Fibroblast of pulmonary artery (primary cell): ENCODE results near the gene IL21R.

ENCODE experiments used
- DNase-seq: peaks from one replicate; pipeline ENCODE4 v3.0.0-alpha.2; 2010; ENCODE audit warnings: low read depth
- H3K4me3 ChIP-seq: replicated peaks from 2 replicates; pipeline ENCODE4 v1.5.1; 2011; ENCODE audit warnings: low read depth, mild to moderate bottlenecking, control low read depth, low read length, moderate library complexity
- TF ChIP-seq, protein P1 (sequence below): IDR thresholded peaks from 2 replicates; pipeline ENCODE4 v1.5.1; 2011; ENCODE audit warnings: mild to moderate bottlenecking, control low read depth, low read length, inconsistent platforms; ENCODE audit errors: missing control alignments

The IL21R gene

GRCh38 chr16:27367461-27368357, 34.3 kb upstream of the IL21R start:
- TF ChIP-seq, protein P1, sequence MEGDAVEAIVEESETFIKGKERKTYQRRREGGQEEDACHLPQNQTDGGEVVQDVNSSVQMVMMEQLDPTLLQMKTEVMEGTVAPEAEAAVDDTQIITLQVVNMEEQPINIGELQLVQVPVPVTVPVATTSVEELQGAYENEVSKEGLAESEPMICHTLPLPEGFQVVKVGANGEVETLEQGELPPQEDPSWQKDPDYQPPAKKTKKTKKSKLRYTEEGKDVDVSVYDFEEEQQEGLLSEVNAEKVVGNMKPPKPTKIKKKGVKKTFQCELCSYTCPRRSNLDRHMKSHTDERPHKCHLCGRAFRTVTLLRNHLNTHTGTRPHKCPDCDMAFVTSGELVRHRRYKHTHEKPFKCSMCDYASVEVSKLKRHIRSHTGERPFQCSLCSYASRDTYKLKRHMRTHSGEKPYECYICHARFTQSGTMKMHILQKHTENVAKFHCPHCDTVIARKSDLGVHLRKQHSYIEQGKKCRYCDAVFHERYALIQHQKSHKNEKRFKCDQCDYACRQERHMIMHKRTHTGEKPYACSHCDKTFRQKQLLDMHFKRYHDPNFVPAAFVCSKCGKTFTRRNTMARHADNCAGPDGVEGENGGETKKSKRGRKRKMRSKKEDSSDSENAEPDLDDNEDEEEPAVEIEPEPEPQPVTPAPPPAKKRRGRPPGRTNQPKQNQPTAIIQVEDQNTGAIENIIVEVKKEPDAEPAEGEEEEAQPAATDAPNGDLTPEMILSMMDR: peak; percentile 79
- H3K4me3 ChIP-seq: peak overlapping the region; percentile 17
- DNase-seq: peak; percentile 79

DNA sequence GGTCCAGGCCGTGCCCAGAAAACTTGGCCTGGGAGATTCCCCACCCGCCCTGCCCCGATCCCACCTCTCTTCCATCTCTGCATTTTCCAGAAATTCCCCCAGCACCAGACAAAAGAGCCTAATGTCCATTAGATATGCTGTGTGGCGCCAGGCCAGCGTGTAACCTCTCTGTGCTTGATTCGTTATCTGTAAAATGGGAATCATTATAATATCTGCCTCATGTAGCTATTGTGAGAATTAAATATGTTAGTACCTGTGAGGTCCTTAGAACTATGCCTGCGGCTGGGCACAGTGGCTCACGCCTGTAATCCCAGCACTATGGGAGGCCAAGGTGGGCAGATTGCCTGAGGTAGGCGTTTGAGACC, 33.6 kb upstream of the IL21R start:
- TF ChIP-seq, protein P1: no peak

GRCh38 chr16:27369806-27370205, 32.2 kb upstream of the IL21R start:
- TF ChIP-seq, protein P1: no peak

More for the DNA sequence above, 33.6 kb upstream of the IL21R start:
- DNase-seq: no peak
- no peak overlapping the region for H3K4me3 ChIP-seq

DNA sequence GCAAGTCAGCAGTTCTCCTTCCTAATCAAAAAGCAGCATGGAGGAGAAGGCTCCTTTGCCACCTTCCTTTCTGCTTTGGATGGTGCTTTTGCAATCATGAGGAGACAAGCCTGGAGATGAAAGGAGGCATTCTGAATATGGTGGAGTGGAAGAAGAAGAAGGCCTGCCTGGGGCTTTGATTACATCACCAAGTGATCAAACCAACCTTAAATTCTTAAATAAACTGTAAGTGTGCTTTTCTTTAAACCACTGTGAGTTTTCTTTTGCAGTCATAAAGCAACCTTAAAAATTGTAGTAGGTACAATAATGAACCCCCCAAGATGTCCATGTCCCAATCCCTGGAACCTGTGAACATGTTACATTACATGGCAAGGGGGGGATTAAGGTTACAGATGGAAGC, 31.7 kb upstream of the IL21R start:
- TF ChIP-seq, protein P1: no peak
- no peak overlapping the region for H3K4me3 ChIP-seq
- no peak for DNase-seq

More at GRCh38 chr16:27369806-27370205, 32.2 kb upstream of the IL21R start:
- DNase-seq: no peak
- no peak overlapping the region for H3K4me3 ChIP-seq

GRCh38 chr16:27373312-27373711, 28.7 kb upstream of the IL21R start:
- H3K4me3 ChIP-seq: no peak overlapping the region
- DNase-seq: no peak
- TF ChIP-seq, protein P1: no peak

DNA sequence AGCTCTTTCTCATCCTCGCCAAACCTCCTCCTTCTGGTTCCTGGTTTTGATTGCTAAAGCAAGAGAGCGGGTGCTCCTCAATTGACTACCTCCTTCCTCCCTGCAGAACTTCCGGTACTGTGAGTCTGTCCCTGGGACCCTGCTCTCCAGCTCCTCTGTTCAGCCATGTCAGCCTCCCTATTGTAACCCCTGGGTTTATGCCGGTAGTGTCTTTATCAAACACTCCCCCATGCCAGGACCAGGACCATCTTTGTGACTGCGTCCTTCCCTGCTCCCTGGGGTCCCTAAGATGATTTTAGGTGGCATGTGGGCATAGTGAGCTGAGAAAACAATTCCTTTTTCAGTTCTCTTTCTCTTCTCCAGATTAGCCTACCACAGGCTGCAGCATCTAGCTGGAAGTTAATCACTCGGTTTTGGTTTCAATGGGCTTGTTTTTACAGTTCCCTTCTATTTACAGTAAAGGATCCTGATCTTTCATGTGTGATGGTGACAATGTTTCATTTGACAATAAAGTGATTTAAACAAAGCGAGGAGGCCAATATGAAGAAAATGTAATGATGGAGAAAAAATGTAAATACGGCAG, 27.7 kb upstream of the IL21R start:
- H3K4me3 ChIP-seq: no peak overlapping the region
- TF ChIP-seq, protein P1: no peak
- DNase-seq: no peak
